Measurements from ENCODE around the gene FAHD2A.
A peak's percentile ranks its signal among the peaks of the same experiment; 100 is the strongest.
"Not testable (repeated sequence)": the region's sequence is repeated elsewhere in the genome, so short reads cannot be mapped to it uniquely, and the experiment has no call there.

Gene FAHD2A

DNA sequence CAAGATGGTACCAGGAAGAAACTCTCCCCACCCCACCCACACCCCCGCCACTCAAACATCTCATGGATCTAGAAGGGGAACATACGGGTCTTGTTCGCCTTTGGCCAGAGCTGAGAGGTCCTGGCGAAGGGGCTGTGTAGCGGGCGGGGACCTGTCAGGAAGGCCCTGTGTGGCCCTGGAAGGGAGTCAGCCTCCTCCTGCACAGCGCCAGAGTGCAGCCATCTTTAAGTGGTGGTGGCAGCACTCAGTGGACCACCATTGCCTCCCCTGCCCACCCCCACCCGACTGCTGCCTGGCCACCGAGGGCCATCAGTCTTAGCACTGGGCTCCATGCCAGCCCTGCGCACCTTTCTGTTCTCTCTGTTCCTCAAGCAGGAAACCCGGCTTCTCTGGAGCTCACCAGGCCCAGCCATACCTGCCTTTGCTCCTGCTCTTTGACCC is 11.6 kb upstream of the FAHD2A start:
- no peak for DNase-seq

DNA sequence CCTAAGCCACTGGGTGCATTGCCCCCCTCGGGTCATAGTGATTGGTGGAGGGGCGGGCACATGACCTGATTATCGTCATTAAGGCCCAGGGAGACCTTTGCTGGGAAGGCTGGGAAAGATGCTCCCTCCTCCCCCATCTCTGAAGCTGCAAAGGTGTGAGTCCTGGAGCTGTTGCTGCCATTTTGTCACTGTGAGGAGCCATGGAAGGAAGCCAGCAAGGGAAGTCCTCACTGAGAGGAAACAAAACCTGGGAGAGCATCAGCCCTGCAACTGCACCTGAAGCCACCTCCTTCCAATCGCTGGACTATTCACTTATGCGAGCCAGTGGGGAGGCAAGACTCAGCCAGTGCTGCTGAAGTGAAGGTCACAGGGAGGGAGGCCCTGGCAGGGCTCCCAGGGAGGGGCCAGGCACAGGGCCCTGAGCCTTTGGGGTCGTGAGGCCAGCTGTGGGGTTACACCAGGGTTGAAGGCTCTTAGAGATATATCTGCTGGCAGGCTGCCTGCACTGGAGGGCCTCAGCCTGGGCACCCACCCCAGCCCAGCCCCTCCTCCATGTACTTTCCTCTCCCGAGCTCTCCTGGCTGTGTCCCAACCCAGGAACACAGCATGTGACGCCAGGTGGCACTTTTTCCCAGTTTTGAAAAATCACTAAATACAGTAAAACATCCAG is 10.7 kb upstream of the FAHD2A start:
- no peak for DNase-seq

DNA sequence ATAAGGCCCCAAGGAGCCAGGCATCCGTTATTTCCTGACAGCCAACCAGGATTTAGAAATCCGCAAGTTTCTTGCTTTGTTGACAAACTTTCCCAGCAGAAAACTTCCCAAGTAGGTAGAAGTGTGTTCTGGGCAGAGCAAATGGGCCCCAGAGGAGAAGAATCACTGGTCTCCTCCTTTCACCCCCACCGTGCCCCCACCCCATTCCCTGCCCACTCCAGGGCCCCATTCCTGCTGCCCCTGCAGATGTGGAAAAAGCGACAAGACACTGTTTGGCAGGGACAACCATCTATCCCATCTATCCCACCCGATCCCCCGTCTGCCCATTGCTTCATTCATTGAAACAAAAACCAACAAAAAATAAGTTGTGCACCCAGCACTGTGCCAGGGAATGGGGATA is 10.2 kb upstream of the FAHD2A start:
- DNase-seq, result no peak

DNA sequence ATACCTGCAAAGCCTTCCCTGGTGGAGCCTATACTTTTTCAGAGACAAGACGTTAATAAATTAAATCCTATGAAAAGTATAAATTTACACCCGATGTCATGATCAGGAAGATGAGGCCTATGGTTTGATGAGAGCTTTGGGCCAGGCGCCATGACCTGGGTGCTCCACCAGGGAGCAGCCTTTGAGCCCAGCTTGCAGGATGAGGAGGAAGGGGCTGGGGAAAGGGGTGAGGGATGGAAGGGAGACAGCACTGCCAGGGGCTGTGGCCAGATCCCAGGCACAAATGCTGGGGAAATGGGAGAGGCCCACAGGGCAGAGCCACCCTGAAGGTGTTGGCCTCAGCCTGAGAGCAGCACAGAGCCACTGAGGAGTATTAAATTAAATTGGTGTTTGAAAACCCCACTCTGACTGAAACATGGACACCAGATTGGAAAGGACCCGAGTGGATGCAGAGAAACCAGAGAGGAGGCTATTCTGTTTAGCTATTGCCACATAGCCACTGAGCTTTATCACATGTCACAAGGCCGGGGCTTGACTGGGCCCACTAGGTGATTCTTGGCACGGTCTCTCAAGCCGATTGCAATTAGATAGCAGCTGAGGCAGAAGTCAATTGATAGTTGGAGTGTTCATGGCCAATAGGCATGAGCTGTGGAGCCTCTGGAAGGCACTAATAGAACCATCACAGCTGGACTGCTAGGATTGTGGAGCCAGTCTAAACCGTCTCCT is 9.6 kb upstream of the FAHD2A start:
- no peak for DNase-seq

DNA sequence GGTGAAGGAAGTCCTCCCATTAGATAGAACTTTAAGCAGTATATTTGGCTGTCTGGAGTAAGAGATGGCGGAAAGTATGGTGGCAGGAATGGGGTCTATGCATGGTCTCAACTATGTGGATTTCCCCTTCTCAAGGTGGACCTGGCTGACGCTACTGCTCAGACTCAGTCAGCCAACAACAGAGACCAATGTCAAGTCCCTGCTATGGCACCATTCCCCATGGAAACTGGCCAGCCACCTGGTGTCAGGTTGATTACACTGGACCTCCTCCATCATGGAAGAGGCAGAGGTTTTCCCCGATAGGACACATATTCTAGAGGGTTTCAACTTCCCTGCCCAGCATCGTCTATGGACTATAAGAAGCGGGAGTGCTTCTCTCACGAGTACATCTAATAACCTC is 8.6 kb upstream of the FAHD2A start:
- DNase-seq, result no peak

DNA sequence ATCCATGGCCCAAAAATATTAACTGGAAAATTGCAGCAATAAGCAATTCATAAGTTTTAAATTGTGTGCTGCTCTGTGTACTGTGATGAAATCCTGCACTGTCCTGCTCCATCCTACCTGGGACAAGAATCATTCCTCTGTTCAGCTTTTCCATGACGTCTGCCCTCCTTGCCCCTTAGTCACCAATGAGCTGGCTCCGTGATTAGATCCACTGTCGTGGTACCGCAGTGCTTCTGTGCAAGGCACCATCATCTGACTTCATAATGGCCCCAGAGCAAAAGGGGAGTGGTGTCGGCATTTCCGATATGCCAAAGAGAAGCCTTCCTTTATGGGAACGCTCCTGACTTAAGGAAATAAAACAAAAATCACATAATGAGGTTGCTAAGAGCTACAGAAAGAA is 3.4 kb upstream of the FAHD2A start:
- no peak for DNase-seq

DNA sequence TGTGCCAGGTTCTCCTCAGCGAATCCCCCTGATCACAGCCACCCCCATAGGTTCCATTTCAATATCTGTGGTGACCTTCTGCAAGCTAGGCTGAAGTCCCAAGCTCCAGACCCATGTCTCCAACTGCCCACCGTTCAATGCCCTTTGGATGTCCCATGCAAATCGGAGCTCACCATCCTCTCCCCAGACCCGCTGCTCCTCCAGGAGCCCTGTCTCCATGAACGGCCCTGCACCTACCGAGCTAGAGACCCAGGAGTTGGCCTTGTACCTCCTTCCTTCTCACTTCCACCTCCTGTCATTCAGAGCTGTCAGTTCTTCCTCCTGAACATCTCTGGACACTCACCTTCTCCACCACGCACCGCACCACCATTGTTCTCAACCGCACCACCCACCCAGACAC is 1.0 kb upstream of the FAHD2A start:
- no peak for DNase-seq

DNA sequence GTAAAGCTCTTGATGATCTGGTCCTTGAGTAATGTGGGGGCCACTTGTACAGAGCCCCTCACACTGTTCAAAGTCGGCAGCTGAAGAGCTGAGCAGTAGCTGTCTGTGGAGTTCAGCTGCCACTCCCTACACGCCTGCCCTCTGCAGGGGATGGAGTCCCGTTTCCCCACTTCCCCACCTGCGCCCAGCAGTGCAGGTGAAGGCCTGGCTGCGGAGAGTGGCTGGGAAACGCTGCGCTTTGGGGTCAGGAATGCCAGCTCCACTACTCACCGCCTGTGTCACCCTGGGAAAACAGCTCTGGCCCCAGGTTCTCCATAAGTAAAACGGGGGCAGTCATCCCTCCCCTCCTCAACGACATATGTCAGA is 521 bp upstream of the FAHD2A start:
- DNase-seq, result not testable (repeated sequence)

DNA sequence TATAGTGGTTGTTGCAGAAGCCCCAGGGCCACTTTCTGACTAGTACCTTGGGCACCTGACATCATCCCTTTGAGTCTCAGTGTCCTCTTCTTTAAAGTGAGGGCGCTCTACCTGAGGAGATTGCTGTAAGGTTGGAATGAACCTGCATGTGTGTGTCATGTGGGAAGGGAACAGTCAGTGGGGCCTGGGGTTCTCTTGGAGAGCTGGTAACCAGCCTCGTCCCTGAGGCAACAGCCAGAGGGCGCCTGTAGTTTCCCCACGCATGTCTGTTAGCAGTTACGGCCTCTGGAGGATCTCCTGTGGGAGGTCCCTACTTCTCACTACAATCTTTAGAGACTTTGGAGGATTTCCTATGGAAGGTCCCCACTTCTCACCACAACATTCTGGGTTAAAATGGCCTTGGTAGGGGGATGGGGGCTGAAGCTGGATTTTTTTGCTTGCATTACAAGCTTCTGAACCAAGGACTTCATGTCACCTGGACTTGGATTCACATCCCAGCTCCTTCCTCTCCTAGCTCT is 755 bp downstream of the FAHD2A start:
- DNase-seq, result peak; percentile 41

DNA sequence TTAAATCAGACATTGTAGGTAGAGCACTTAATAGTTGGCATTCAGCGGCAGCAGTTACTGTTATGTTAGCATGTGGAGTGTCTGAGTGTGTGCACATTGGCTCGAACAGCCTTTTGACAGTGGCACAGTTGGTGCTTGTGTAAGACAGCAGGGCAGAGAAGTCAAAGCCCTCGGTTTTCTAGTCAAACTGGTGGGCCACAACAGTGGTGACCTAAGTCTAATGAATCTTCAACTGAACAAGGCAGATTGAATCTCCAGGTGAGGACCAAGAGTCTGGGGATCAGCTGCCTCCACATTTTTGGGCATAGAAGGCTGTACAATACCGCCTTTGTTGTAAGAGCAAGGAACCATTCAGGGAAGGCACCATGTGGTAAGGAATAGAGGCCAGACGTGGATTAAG is 1.3 kb downstream of the FAHD2A start:
- not testable (repeated sequence) for DNase-seq

DNA sequence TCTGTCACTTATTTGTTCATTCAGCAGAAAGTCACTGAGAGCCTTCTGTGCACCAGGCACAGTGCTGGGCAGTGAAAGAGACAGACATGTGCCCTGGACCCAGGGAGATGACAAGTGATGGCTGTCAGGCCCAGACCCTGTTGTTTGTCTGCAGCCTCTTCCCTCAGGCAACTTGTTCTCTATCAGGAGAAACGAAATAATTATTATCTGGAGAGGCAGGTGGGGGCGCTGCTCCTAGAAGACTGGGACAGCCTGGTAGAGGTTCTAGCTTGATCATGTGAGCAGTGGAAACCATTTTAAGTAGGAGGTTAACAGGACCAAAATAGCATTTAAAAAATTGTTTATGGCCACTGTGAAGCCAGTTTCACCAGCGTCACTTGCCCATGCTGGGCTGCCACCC is 2.2 kb downstream of the FAHD2A start:
- DNase-seq, result not testable (repeated sequence)

DNA sequence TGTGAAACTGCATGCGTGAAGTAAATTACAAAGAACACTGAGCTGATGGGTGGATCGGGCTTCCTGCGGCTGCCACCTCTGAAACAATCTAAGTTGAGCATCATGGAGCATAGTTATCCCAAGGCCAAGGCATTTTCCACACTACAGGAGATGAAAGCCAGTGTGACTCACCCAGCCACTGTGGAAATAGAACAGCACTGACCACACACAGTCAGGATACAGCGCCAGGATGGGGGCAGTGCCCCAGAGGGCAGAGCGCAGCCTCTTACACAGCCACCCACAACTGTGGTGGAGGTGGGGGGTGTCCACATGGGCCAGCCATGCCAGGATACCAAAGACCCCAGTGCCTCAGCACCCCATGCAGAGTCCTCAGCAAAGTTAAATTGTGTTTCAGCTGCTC is 8.7 kb downstream of the FAHD2A start:
- peak; percentile 49 for DNase-seq

DNA sequence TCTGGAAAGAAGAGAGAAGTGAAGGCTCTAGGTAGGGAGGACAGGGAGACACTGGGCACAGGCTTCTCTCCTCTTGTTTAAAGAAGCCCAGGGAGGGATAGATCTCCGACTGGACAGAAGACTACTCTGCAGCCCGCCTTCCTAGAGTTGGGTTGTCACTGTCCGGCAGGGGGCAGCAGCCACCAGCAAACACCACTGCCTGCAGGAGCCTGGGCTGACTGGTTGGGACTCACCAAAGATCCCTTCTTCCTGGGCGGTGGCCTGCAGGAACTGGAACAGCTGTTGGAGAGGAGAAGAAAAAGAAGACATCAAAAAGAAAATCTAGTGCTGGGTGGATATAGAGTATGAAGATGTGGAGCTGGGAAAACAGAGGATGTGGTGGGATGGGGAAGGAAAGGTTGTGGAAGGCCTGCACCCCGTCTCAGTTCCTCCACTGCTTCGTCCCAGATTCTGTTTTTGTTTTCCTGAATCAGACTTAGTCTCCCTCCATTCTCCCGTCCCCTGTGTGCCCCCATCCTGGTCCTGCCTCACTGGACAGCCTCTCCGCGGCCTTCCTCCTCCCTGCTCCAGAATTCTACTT is 11.6 kb downstream of the FAHD2A start:
- peak; percentile 75 for DNase-seq

DNA sequence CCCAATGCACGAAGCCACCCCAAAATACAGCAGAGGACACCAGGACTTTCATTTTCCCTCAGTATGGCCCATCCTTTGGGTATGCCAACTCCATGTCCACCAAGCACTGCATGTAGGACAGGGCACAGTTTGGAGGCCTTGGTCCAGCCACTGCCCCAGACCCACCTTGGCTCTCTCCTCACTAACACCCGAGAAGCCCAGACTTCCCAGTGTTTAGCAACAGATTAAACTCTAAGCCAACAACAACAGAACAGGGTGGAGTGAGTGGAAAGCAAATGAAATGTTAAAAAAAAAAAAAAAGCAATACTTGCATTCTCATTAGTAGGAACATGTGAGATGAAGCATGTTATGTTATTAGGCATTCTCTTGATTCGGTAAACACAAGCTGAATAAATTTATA is 12.6 kb downstream of the FAHD2A start:
- DNase-seq, result not testable (repeated sequence)

DNA sequence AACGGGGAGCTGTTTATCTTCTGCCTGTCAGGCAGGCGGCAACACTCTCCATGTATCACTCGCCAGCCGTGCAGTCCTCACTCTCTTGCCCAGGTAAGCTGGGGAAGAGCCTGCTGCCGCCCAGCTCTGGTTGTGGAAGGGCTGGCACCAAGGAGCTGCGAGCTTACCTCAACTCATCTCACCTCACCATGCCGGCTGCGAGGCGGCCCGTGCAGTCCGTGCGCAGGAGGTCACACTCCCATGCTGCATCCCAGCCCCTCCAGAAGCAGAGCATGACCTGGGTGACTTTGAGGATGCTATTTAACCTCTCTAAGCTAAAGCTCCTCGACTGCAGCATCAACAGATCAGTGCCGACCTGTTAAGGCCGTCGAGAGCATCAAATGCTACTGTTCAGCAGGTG is 13.1 kb downstream of the FAHD2A start:
- DNase-seq, result not testable (repeated sequence)

DNA sequence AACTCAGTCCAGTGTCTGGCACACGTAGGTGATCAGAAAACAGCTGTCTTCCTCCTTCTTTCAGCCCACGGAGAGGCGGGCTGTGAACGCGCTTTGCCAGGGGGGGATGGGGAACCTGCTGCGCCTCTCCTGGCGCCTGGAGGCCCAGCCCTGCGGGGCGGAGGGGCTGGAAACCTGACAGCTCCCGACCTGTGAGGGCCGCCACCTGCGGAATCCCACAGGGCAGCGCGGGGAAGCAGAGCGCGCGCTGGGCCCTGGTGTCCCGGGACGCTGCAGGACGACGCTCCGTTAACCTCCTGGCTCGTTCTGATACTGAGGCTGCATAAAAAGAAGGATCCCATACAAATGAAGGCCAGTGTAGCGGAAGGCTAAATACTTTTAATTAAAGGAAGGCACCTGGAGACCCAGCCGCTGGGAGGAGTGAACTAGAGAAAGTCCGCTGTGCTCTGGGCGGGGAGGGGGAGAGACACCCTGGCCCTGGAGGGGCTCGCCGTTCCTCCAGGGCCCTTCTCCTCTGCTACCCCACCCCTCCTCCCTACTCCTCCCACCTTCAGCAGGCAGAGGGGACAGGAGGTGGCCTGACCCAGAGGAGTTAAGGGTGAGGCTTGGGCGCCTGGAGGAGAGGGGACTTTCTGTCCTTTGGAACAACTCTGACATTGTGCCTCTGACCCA is 24.8 kb downstream of the FAHD2A start:
- not testable (repeated sequence) for DNase-seq

DNA sequence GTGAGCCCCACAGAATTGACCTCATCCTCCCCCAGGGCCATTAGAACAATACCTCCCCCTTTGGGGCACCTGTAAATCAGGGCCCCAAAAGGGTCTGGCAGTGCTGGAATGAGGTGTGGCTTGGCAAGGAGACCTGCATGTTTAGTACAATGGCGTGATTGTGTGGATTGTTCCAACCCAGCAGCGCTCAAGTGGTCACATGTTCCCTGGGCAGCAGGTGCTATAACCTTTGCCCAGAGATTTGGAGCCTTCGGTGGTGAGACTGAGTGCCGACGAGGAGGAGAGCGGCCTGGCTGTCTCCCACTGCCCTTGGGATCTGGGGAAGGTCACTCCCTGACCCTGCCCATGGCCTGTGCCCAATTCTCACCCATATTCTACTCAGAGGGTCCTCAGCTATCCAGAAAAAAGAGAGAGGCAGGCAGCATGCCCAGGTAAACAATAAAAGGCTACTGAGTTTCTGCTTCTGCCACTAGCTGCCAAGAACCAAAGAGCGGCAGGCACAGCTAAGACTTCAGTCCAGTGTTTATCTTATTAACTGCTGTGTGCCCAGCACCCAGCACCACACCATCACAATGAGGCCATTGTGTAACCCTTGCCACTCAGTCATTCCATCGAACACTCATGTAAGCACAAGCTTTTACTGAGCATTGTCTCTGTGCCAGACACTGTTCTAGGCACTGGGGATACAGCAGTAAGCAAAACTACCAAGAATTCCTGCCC is 27.4 kb downstream of the FAHD2A start:
- DNase-seq, result not testable (repeated sequence)

DNA sequence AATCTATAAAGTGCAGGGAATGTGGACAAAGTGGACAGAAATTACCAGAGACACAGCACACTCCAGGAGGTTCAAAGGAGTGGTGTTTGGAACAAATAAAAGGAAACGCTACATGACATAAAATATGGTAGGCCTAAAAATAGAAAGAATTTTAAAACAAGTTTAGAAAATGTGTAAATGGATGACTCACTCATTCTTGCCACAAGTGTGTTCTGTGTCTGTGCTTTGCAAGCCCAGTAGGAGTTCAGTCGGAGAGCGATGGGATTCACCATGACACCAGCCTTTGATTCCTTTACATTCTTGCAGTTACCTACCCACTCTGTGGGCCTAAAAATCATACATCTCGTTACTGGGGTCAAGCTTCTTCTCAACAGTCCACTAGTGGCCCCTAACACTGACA is 30.9 kb downstream of the FAHD2A start:
- not testable (repeated sequence) for DNase-seq

DNA sequence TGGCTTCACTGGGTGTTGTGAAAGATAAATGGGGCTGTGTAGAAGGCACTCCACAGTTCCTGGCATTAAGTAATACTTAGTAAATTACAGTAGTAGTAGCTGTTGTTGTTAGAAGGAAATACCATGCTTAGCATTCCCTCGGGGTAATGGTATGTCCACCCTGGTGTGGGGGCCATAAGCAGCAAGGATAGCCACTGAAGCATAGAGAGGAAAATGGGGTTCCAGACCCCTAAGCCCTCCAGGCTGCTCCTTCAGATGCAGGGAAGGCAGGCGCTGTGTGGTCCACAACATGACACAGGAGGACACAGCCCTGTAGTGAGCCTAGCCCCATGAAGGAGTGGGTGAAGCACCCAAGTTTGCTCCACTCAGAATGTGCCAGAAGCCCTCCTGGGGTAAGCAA is 31.5 kb downstream of the FAHD2A start:
- not testable (repeated sequence) for DNase-seq

DNA sequence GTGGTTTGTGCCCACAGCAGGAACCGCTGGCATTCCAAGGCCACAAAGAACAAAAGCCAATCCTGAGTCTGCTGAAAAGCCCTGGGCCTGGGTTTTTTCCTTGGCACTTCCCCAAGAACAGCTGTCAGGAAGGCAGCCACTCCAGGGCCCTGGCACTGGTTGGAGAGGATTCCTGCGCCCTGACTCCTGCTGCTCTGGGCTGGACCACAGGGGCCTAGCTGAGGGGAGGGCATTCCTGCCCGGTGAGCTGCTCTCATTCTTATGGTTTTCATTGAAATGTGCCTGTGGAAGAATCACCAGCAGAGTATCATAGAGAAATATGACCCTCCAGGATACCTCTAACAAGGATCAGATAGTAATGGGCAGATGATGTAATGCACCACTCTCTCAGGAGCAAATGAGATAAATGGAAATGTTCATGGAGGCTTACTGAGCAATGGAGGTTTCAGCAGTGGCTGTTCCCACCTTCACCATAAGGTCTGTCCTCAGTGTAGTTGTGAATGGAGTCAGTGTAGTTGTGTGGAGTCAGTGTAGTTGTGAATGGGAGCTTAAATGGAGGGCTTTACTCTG is 32.1 kb downstream of the FAHD2A start:
- DNase-seq, result peak; percentile 86

DNA sequence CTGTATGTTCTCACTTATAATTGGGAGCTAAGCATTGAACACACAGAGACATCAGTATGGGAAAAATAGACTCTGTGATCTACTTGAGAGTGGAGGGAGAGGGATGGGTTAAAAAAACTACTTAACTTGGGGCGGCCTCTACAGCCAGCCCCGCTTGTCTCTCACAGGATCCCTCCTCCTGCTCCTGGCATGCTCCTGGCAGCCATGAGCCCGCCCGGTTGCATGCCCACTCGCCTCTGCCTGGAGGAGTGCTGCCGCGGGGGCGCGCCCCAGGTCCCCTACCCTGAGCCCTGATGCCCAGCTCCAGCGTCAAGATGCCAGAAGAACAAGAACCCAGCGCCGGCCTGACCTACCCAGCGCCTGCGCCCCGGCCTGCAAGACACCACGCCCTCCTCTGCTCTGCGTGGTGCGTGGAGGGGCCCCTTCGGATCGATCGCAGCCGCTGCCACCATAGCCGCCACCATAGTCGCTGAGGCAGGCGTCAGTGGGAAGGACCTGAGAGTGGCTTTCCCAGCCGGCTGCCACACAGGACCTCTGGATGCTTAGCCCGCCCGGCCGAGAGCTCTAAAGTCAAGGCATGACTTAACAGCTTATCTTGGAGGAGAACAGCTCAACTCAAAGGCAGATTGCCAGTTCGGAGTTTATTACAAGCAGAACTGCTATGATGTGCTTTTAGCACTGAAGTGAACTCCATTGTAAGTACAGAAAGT is 32.8 kb downstream of the FAHD2A start:
- not testable (repeated sequence) for DNase-seq

DNA sequence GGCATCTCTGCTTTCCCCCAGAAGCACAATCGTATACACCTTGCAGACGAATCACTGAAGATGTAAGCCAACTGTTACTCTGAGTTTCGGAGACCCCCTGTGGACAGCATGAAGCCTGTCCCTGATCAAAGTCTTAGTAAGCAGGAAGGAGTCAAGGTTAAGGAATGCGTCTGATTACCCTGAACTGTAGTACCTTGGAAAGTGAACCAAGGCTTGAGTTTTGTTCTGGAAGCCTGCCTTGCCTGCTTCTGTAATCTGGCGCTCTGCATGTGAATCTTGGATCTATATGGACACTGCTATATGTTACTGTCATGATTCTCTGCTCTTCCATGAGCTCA is 33.3 kb downstream of the FAHD2A start:
- not testable (repeated sequence) for DNase-seq
